Measurements from ENCODE around the gene LAMC2.

Gene LAMC2

DNA sequence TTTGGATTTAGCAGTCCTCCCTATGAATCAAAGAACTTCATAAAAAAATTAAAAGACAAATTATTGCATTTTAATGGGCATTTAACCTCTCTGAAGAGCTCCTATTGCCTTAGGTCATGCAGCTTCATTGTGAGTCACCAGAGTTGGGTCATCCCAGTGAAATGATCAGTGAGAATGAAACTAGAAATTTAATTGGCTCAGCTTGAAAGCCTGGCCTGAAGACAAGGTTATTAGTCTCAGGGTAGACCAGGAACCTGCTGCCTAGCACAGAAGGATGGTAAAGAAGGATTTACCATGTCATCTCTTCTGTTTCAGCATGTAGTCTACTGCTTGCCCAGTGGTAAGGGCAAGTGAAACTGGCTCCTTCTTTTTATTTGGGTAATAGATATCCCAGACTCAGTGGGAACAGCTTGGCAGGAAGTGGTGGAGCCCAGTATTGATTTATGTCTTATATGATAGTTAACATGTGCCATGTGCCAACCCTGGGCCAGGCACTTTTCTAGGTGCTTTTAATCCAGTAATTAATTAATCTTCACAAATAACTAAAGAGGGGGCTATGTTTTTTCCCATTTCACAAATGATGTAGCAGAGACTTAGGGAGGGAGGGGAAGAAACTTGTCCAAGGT, 23.6 kb downstream of the LAMC2 start:
- TF ChIP-seq, protein P1, sequence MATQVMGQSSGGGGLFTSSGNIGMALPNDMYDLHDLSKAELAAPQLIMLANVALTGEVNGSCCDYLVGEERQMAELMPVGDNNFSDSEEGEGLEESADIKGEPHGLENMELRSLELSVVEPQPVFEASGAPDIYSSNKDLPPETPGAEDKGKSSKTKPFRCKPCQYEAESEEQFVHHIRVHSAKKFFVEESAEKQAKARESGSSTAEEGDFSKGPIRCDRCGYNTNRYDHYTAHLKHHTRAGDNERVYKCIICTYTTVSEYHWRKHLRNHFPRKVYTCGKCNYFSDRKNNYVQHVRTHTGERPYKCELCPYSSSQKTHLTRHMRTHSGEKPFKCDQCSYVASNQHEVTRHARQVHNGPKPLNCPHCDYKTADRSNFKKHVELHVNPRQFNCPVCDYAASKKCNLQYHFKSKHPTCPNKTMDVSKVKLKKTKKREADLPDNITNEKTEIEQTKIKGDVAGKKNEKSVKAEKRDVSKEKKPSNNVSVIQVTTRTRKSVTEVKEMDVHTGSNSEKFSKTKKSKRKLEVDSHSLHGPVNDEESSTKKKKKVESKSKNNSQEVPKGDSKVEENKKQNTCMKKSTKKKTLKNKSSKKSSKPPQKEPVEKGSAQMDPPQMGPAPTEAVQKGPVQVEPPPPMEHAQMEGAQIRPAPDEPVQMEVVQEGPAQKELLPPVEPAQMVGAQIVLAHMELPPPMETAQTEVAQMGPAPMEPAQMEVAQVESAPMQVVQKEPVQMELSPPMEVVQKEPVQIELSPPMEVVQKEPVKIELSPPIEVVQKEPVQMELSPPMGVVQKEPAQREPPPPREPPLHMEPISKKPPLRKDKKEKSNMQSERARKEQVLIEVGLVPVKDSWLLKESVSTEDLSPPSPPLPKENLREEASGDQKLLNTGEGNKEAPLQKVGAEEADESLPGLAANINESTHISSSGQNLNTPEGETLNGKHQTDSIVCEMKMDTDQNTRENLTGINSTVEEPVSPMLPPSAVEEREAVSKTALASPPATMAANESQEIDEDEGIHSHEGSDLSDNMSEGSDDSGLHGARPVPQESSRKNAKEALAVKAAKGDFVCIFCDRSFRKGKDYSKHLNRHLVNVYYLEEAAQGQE (IDR thresholded peaks at IDR 0.05; ENCODE audit: low read depth): no peak
- no peak for TF ChIP-seq TCF12 (IDR thresholded peaks at IDR 0.05; ENCODE audit: low read depth)
- TF ChIP-seq TEAD4 (IDR thresholded peaks at IDR 0.05): no peak
- no peak for TF ChIP-seq FOXM1 (IDR thresholded peaks at IDR 0.05; ENCODE audit: borderline replicate concordance, low read depth)
- no peak for TF ChIP-seq YY1 (IDR thresholded peaks at IDR 0.05; ENCODE audit: low read depth)
- TF ChIP-seq RAD21 (IDR thresholded peaks at IDR 0.05; ENCODE audit: low read depth): no peak
- no peak for TF ChIP-seq CREB1 (IDR thresholded peaks at IDR 0.05; ENCODE audit: low read depth)
- TF ChIP-seq TAF1 (IDR thresholded peaks at IDR 0.05; ENCODE audit: low read depth): no peak
- no peak for TF ChIP-seq EP300 (IDR thresholded peaks at IDR 0.05; ENCODE audit: borderline replicate concordance)
- no peak for TF ChIP-seq ZBTB7A (IDR thresholded peaks at IDR 0.05; ENCODE audit: low read depth)
- no peak for TF ChIP-seq CEBPB (IDR thresholded peaks at IDR 0.05)

DNA sequence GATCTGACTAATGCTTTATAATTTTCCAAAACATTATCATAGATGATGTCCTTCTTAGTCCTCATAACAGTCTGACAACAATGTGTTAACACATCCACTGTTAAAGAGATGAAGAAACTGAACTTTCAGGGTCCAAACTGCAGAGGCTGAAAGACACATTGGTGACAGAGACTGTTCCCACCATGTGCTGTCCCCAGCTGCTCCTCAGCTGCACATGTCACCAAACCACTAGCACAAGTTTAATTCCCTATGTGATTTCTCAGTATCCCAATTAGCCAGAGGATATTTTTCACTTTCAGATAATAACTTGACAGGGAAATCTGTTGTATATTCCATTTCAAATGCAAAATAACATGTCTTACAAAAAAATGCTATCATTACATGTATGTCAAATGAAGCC, 24.6 kb downstream of the LAMC2 start:
- TF ChIP-seq EP300 (IDR thresholded peaks at IDR 0.05; ENCODE audit: borderline replicate concordance): no peak

DNA sequence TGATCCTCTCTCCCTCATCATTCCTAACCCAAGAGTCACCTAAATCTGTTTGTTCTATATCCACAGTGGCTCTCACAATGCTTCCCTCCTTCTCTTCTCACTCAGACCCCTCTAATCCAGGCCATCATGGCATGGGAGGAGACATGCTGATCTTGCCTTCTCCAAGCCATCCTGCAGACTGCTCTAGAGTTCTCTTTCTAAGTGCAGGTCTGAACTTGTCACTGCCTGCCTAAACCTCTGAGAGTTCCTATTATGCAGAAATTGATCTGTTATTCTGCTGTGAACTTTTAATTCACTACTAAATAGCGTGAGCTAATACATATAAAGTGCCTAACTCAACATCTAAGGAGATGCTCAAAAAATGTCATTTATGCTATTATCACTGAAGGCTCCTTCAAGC, 26.8 kb downstream of the LAMC2 start:
- TF ChIP-seq EGR1 (IDR thresholded peaks at IDR 0.05) (no peak), TAF1 (IDR thresholded peaks at IDR 0.05; ENCODE audit: low read depth) (no peak), CREB1 (IDR thresholded peaks at IDR 0.05; ENCODE audit: low read depth) (no peak), FOXM1 (IDR thresholded peaks at IDR 0.05; ENCODE audit: borderline replicate concordance, low read depth) (no peak), TCF12 (IDR thresholded peaks at IDR 0.05; ENCODE audit: low read depth) (no peak)
- TF ChIP-seq, protein P2, sequence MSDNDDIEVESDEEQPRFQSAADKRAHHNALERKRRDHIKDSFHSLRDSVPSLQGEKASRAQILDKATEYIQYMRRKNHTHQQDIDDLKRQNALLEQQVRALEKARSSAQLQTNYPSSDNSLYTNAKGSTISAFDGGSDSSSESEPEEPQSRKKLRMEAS (IDR thresholded peaks at IDR 0.05): no peak

DNA sequence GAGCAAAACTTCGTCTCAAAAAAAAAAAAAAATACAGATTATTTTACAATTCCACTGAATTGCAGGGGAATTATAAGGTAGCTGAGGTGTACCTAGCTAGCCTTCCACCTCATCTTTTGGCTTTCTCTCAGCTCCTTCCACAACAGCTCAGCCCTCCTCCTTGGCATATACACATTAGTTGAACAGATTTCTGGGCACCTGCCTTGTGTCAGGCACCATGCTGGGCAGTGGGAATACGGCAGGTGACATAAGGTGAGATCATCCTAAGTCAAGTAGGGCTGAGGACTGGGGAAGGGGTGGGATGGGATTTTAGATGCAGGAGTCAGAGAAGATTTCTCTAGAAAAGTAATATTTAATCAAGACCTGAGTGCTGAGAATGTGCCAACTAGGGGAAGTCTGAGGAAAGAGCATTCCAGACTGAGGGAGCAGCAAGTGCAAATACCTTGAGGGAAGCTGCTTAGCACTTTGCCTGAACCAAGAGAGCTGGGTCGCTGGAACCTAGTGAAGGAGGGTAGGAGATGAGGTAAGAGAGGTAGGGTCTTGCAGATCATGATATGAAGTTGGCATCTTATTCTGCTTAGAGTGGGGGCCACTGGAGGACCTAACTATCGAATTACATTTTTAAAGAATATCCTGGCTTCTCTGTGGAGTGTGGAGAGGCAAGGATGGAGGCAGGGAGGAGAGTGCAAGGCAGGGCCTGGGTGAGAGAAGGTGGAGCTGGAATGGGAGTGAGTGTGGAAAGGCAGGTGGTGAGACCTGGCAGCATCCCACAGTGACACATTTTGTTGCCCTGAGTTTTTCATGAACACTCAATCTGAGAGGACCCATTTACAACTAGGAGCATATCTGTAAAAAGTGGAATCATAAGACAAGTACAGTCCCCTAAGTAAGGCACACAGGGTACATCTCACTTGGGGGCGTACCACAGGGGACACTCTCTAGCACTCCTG, 28.2 kb downstream of the LAMC2 start:
- TF ChIP-seq TAF1 (IDR thresholded peaks at IDR 0.05; ENCODE audit: low read depth): no peak
- no peak for TF ChIP-seq EGR1 (IDR thresholded peaks at IDR 0.05)
- TF ChIP-seq NFIC (IDR thresholded peaks at IDR 0.05): no peak
- TF ChIP-seq, protein P1 (IDR thresholded peaks at IDR 0.05; ENCODE audit: low read depth): no peak
- TF ChIP-seq YY1 (IDR thresholded peaks at IDR 0.05; ENCODE audit: low read depth): no peak
- TF ChIP-seq CEBPB (IDR thresholded peaks at IDR 0.05): no peak
- TF ChIP-seq FOXM1 (IDR thresholded peaks at IDR 0.05; ENCODE audit: borderline replicate concordance, low read depth): no peak
- TF ChIP-seq EP300 (IDR thresholded peaks at IDR 0.05; ENCODE audit: borderline replicate concordance): no peak
- TF ChIP-seq TCF12 (IDR thresholded peaks at IDR 0.05; ENCODE audit: low read depth): no peak
- no peak for TF ChIP-seq CREB1 (IDR thresholded peaks at IDR 0.05; ENCODE audit: low read depth)
- TF ChIP-seq, protein P2 (IDR thresholded peaks at IDR 0.05): no peak
- no peak for TF ChIP-seq TEAD4 (IDR thresholded peaks at IDR 0.05)
- TF ChIP-seq RAD21 (IDR thresholded peaks at IDR 0.05; ENCODE audit: low read depth): no peak
- TF ChIP-seq, protein P3, sequence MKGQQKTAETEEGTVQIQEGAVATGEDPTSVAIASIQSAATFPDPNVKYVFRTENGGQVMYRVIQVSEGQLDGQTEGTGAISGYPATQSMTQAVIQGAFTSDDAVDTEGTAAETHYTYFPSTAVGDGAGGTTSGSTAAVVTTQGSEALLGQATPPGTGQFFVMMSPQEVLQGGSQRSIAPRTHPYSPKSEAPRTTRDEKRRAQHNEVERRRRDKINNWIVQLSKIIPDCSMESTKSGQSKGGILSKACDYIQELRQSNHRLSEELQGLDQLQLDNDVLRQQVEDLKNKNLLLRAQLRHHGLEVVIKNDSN (IDR thresholded peaks at IDR 0.05): no peak
- no peak for TF ChIP-seq ZBTB7A (IDR thresholded peaks at IDR 0.05; ENCODE audit: low read depth)

DNA sequence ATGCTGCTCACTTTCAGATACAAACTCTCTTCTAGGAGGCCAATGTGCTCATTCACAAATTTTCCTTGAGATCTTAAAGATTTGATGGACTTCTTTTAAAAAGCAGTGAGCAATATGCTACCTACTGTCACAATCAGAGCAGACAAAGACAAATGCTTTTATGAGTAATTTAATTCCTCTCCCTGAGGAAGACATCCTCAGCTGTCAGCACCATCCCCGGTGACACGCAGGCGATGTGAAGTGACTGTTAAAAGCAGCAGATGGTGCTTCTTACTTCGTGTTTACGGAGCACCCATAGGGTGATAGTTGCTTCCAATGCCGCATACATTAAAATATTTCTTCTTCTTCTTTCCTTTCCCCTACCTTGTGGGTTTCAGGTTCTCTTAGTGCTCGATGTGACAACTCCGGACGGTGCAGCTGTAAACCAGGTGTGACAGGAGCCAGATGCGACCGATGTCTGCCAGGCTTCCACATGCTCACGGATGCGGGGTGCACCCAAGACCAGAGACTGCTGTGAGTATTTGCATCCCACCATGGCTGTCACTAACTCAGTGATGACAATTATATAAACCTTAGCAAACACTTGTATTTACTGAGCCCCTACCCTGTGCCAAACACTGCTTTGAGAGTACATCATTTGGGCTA, 29.1 kb downstream of the LAMC2 start:
- no peak for TF ChIP-seq EP300 (IDR thresholded peaks at IDR 0.05; ENCODE audit: borderline replicate concordance)
- TF ChIP-seq, protein P3 (IDR thresholded peaks at IDR 0.05): no peak
